Stimulated activated effector memory CD8-positive, alpha-beta T cell treated with anti-CD3 and anti-CD28 coated beads, Interleukin-12 subunit alpha, Interleukin-12 subunit beta, amount 100 ng/mL, for 72 hours (primary cell): ENCODE data around the gene HASPIN.

Experiments
- ATAC-seq: fragments of 150-1000 bp; cut with Tn5 transposase; 2 replicates; pipeline ENCODE4 v1.10.0; 2021
- DNase-seq, 2 donors: peaks; one replicate each; pipeline ENCODE4 v3.0.0; 2021 to 2022; ENCODE audit warnings: low spot score in 2 of 2
- H3K27ac Mint-ChIP-seq: one replicate; pipeline ENCODE4 v1.8.0; 2022; ENCODE audit warnings: mild to moderate bottlenecking, mixed read lengths
- H3K36me3 Mint-ChIP-seq: one replicate; pipeline ENCODE4 v1.8.0; 2022; ENCODE audit warnings: mild to moderate bottlenecking, mixed read lengths
- H3K4me1 Mint-ChIP-seq: one replicate; pipeline ENCODE4 v1.8.0; 2022; ENCODE audit warnings: mixed read lengths
- H3K4me3 Mint-ChIP-seq: one replicate; pipeline ENCODE4 v1.8.0; 2022; ENCODE audit warnings: mild to moderate bottlenecking, mixed read lengths
- H3K9me3 Mint-ChIP-seq: one replicate; pipeline ENCODE4 v1.8.0; 2022; ENCODE audit warnings: mixed read lengths

The HASPIN gene

DNA sequence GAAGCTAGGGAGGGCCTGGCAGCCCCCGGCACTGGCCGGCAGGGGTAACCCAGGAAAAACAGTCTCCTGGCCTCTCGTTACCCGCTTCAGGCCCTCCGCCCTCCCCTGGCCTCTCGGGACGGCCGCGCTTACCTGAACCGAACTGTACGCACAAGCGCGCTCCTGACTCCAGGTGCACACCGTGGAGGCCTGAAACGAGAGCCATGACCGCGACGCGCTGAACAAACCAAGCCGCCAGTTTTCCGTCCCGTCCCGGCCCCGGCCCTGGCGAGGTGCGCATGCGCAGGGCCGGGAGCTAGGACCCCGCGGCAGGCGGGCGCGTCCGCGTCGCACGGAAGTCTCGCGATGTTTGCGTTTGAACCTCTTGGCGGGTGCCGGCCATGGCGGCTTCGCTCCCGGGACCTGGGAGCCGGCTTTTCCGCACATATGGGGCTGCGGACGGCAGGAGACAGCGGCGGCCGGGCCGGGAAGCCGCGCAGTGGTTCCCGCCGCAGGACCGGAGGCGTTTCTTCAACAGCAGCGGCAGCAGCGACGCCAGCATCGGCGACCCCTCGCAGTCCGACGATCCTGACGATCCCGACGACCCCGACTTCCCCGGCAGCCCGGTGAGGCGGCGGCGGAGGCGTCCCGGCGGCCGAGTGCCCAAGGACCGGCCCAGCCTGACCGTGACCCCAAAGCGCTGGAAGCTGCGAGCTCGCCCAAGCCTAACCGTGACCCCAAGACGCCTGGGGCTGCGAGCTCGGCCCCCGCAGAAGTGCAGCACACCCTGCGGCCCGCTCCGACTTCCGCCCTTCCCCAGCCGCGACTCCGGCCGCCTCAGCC is at the start of gene HASPIN:
HASPIN (plus strand) TSS at position 348 of the 822 bp plus-strand sequence; CDS start at position 381, 33 bp downstream.
- peaks cover 39% of the 10 kb centered on the region for H3K4me1 Mint-ChIP-seq

DNA sequence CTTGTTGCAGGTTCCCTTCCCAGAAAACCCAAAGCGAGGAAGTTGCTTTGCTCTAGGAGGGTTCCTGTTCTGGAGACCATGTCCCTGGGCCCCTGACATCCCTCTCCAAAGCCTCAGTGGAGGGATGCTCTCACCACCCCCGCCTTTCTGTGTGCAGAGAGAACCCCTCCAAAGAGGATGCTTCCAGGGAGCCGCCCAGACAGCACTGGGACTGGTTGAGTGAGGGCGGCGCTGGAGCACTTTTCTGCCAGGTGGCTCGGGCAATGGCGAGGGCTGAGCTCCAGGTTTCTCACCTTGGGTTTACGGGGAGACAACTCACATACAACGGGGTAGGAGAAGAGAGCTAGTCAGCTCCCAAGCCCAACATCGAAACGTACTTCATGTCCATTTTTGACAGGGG is 47.8 kb upstream of the HASPIN start:
- peaks cover 39% of the 10 kb centered on the region for H3K36me3 Mint-ChIP-seq
- ATAC-seq (no peak), DNase-seq (no peak)
- H3K27ac Mint-ChIP-seq, result peak overlapping the region; percentile 27
- no peak overlapping the region for H3K4me3 Mint-ChIP-seq
- no peaks in the 10 kb centered on the region for H3K4me1 Mint-ChIP-seq
- H3K9me3 Mint-ChIP-seq, result no peaks in the 10 kb centered on the region

More for the DNA sequence above, at the start of gene HASPIN:
- Mint-ChIP-seq H3K27ac (peak within 1 kb of the TSS; percentile 94), H3K4me3 (peak within 1 kb of the TSS; percentile 76), H3K36me3 (peaks cover 91% of the 10 kb centered on the region), H3K9me3 (no peaks in the 10 kb centered on the region)
- DNase-seq (peak; percentile 95 to 96), ATAC-seq (peak; percentile 95)

DNA sequence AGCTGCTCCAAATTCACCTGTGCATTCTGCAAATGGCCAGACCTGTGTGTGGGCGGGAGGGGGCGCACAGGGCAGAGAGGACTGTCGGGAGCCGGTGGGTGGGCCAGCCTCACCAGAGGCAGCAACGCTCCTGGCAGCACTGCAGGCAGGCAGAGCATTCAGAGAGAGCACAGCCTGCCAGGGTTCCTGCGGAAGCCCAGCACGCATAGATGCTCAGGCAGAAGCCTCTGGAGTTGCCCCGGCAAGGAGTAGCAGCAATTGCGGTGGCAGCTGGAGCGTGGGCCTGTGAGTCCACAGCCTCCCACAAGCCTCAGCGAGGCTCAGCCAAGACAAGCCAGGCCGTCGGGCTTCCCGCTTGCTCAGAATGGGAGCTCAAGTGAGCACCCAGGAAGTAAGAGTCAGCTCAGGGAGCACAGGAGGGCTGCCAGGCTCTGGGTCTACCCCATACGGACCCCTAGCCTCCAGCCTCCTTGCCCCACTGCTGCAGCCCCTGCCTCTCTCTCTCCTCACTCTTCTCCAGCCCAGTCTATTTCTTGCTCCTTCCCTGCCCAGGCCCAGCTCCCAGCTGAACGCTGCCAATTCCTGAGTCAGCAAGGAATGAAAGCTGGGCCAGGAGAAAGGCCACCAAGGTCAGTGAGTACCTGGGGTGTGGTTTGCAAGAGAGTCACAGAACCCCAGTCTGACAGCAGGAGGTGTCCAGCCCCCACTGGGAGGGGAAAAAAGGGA is 45.4 kb upstream of the HASPIN start:
- no peak overlapping the region for H3K4me3 Mint-ChIP-seq
- no peak for ATAC-seq
- H3K27ac Mint-ChIP-seq, result no peak overlapping the region

DNA sequence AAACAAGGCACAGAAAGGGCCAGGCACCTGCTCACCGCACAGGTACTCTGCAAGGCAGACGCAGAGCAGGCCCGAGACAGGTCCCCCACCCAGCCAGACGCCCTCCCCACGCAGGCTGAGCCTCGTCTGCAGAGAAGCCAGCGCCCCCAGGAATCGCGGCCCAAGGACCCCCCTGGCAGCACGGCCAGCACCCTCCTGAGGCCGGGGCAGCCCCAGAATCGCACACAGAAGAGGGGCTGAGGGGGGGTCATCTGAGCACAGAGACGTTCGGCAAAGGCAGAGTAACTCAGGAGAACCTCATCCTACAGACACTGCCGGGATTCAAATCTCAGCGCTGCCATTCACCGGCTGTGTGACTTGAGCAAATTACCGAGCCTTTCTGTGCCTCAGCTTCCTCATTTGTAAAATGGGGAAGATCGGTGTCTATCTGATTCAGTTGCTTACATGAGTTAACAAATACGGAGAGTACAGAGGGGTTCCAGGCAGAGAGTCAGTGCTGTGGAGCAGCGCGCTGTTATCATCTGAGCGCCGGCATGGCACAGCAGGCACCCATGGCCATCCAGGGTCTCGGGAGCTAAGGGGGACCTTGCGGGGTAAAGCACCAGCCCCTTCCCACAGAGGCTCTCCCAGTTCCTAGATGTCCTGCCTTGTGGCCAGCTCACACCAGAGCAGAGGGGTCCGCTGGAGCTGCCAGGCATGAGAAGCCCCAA is 44.7 kb upstream of the HASPIN start:
- H3K9me3 Mint-ChIP-seq, result no peaks in the 10 kb centered on the region

More for the DNA sequence above, 45.4 kb upstream of the HASPIN start:
- peaks cover 34% of the 10 kb centered on the region for H3K36me3 Mint-ChIP-seq
- peaks cover 17% of the 10 kb centered on the region for H3K4me1 Mint-ChIP-seq
- DNase-seq, result no peak
- no peaks in the 10 kb centered on the region for H3K9me3 Mint-ChIP-seq

DNA sequence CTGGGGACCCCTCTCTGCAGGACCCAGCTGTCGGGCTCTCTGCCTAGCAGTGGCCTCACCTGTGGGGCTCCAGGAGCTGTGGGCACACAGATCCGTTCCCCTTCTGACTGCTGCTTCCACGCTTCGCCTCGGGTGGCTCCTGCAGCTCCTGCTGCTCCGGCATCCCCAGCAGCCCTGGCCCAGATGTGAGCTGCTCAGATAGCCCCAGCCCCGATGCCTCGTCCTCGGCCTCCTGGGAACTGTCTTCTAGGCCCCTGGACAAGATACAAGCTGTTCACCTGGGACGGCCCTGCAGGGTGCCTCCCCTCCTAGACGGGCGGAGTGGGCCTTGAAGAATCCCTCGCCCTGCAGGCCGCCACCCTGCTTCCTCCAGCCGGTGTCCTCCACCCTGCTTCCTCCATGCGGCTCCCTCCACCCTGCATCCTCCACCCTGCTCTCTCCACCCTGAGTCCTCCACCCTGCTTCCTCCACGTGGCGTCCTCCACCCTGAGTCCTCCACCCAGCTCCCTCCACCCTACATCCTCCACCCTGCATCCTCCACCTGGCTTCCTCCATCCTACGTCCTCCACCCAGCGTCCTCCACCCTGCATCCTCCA is 44.1 kb upstream of the HASPIN start:
- ATAC-seq (no peak), DNase-seq (no peak)
- peaks cover 19% of the 10 kb centered on the region for H3K4me1 Mint-ChIP-seq
- no peak overlapping the region for H3K4me3 Mint-ChIP-seq
- no peak overlapping the region for H3K27ac Mint-ChIP-seq
- no peaks in the 10 kb centered on the region for H3K9me3 Mint-ChIP-seq
- peaks cover 47% of the 10 kb centered on the region for H3K36me3 Mint-ChIP-seq

More for the DNA sequence above, 44.7 kb upstream of the HASPIN start:
- DNase-seq (no peak), ATAC-seq (no peak)
- Mint-ChIP-seq H3K36me3 (peaks cover 40% of the 10 kb centered on the region), H3K4me1 (peaks cover 19% of the 10 kb centered on the region), H3K4me3 (no peak overlapping the region), H3K27ac (no peak overlapping the region)

DNA sequence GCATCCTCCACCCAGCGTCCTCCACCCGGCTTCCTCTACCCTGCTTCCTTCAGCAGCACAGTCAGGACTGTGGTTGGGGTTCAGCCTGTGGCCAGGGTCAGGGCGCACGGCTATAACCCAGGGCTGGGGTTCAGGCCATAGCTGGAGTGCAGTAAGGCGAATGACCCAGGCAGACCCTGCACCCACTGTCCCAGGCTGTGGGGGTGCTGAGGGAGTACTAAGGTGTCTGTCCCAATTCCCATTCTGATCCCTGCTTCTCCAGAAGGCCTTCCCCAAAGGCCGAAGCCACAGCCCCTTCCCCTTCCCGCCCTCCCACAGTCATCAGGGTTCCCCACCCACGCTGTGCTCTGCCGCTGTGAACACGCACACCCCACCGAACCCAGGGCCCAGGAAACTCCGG is 42.6 kb upstream of the HASPIN start:
- Mint-ChIP-seq H3K4me3 (no peak overlapping the region), H3K27ac (peak overlapping the region; percentile 40), H3K4me1 (peaks cover 19% of the 10 kb centered on the region)

DNA sequence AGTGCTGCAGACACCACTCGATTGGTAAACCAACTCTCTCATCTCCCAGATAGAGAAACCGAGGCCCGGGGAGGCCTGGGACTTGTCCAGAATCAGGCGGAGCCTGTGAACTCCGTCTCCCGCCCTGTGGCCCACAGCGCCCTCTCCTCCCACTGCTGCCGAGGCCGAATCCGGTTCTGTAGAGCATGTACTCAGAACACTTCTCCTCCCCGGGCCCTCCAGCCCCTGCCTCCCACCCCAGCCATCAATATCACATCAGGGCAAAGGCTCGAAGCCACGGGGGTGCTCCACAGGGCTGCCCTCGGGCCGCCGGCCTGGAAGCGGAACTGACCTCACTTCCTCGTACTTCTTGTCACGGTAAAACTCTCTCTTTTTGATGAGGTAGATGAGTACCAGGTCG is 42.1 kb upstream of the HASPIN start:
- H3K4me1 Mint-ChIP-seq, result peaks cover 19% of the 10 kb centered on the region
- no peaks in the 10 kb centered on the region for H3K9me3 Mint-ChIP-seq
- no peak for DNase-seq
- H3K4me3 Mint-ChIP-seq, result no peak overlapping the region
- H3K27ac Mint-ChIP-seq, result peak overlapping the region; percentile 40
- ATAC-seq, result no peak
- peaks cover 53% of the 10 kb centered on the region for H3K36me3 Mint-ChIP-seq

More for the DNA sequence above, 42.6 kb upstream of the HASPIN start:
- peaks cover 53% of the 10 kb centered on the region for H3K36me3 Mint-ChIP-seq
- no peak for ATAC-seq
- H3K9me3 Mint-ChIP-seq, result no peaks in the 10 kb centered on the region
- no peak for DNase-seq

DNA sequence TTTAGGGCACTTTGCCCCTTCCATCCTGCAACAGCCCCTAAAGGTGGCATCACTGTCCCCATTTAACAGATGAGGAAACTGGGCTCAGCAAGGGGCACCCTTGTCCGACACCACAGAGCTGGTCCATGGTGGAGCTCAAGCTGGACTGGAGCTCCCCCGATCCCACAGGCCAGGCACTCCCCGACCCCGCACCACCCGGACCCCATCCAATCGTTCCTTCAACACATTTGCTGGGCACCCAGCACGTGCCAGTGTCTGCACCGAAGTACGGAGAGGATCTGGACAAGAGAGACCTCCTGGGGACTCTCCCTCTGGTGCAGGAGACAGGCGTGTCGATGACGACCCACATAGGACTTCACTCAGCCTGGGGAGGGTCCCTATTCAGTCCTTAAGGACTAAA is 41.7 kb upstream of the HASPIN start:
- DNase-seq (no peak), ATAC-seq (no peak)
- H3K4me1 Mint-ChIP-seq, result peaks cover 19% of the 10 kb centered on the region
- peaks cover 53% of the 10 kb centered on the region for H3K36me3 Mint-ChIP-seq
- H3K4me3 Mint-ChIP-seq, result no peak overlapping the region
- H3K9me3 Mint-ChIP-seq, result no peaks in the 10 kb centered on the region
- peak overlapping the region; percentile 40 for H3K27ac Mint-ChIP-seq

DNA sequence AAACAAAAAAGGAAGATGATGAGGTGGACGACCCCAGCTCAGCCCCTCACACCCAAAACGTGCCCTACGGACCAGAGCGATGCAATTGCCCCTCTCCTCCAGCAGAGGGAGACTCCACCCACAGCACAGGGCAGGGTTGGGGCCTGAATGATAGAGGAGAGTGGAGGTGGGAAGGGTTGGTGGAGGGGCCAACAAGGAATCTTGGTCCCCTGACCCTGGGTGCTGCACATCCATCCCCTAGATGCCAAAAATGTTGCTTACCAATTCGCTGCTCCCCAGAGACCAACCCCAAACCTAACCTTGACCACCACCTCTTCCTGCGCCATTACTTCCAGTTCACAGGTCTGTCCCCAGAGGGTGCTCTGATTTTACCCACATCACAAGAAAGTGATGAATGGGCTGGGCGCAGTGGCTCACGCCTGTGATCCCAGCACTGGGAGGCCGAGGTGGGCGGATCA is 40.6 kb upstream of the HASPIN start:
- Mint-ChIP-seq H3K9me3 (no peaks in the 10 kb centered on the region), H3K27ac (no peak overlapping the region), H3K36me3 (peaks cover 47% of the 10 kb centered on the region), H3K4me3 (no peak overlapping the region), H3K4me1 (peaks cover 19% of the 10 kb centered on the region)
- DNase-seq (peak; percentile 57 to 82), ATAC-seq (peak; percentile 88)

DNA sequence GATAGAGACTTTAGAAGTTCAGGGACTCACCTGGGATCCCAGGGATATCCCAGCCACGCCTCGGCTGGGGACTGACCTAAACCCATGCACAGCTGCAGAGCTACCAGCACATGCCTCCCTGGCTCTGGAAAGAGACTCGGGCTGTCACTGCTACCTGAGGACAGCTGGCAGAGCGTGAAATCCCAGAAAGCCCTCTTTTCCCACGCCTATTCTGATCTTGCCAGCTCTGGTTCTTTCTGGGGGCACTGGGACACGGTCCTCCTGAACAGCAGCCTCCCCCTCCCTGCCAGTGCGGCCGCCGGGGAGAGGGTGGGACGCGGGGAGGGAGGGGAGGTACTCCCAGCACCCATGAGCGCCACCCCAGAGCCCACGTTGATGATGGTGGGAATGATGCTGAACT is 38.5 kb upstream of the HASPIN start:
- H3K4me1 Mint-ChIP-seq, result peaks cover 19% of the 10 kb centered on the region
- peaks cover 47% of the 10 kb centered on the region for H3K36me3 Mint-ChIP-seq
- no peak overlapping the region for H3K27ac Mint-ChIP-seq
- no peak overlapping the region for H3K4me3 Mint-ChIP-seq
- DNase-seq (no peak), ATAC-seq (no peak)
- H3K9me3 Mint-ChIP-seq, result no peaks in the 10 kb centered on the region

DNA sequence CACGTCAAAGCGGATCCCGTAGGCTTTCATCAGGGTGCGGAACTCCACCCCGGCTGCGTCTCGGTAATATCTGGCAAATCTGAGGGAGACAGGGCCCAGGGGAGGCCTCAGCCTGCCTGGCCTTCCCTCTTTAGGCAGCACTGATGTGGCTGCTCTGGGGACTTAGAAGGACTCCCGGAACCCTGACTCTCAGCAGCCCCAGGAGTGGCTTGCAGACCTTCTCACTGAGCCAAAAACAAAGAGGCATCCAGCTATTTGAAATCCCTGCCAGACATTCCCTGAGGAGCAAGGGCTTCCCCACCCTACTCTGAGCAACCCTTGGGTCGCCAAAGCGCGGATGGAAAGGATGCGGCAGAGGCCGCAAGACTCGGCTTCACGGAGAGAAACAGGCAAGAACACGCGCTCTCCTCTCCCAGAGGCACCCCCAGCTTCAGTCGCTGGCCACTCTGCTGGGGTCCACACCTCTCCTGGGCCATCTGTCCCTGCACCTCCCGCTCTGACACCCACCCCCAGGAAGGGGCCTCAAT is 35.6 kb upstream of the HASPIN start:
- H3K4me3 Mint-ChIP-seq, result no peak overlapping the region
- peaks cover 14% of the 10 kb centered on the region for H3K4me1 Mint-ChIP-seq
- no peak overlapping the region for H3K27ac Mint-ChIP-seq
- DNase-seq, result no peak
- ATAC-seq, result no peak
- no peaks in the 10 kb centered on the region for H3K9me3 Mint-ChIP-seq
- H3K36me3 Mint-ChIP-seq, result peaks cover 41% of the 10 kb centered on the region

DNA sequence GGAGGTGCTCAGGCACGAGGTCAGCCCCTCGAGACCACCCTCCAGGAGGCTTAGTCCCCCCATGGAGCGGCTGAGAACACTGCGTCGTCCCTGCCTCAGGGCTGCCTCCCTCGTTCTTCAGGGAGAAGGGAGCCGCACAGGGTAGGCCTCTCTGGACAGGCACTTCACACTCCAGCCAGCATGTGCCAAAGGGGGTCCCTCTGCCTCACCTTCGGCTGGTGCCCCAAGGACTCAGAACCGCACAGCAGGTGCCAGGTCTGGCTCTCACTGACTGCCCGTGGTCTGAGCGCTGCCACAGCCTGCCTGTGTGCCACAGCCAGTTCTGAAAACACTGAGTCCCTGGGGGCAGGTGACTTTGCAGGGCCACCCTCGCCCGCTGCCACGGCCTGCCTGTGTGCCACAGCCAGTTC is 34.8 kb upstream of the HASPIN start:
- Mint-ChIP-seq H3K4me3 (no peak overlapping the region), H3K9me3 (no peaks in the 10 kb centered on the region), H3K27ac (no peak overlapping the region), H3K36me3 (peaks cover 37% of the 10 kb centered on the region), H3K4me1 (peaks cover 13% of the 10 kb centered on the region)
- DNase-seq (no peak), ATAC-seq (no peak)

DNA sequence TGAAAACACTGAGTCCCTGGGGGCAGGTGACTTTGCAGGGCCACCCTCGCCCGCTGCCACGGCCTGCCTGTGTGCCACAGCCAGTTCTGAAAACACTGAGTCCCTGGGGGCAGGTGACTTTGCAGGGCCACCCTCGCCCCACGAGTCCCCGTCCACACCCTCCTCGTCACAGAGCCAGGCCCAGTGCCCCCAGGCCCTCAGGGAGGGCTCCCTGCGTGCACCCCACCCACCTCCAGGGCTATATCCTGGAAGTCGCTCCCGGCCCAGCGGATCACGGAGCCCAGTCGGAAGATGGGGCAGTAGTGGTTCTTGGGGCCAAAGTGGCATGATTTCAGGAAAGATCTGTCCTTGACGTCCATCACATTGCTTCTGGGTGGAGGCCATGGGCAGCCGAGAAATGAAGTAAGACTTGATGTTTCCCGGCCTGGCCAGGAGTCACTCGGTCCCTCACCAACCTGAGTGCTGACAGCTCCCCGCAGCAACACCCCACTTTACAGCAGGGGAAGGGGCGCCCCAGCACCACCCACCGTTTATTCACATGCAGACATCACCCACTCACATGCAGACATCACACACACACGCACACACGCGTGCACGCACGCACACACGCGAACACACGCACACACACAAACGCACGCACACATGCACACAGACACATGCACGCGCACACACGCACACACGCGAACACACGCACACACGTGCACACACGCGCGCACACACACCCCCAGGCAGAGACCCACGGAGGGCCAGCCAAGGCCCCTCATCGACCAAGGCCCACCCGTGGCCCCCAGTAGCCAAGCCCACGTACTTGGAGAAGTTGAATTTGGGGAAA is 34.2 kb upstream of the HASPIN start:
- ATAC-seq (no peak), DNase-seq (no peak)
- Mint-ChIP-seq H3K4me1 (peaks cover 19% of the 10 kb centered on the region), H3K9me3 (no peaks in the 10 kb centered on the region), H3K36me3 (peaks cover 37% of the 10 kb centered on the region), H3K27ac (no peak overlapping the region), H3K4me3 (no peak overlapping the region)

DNA sequence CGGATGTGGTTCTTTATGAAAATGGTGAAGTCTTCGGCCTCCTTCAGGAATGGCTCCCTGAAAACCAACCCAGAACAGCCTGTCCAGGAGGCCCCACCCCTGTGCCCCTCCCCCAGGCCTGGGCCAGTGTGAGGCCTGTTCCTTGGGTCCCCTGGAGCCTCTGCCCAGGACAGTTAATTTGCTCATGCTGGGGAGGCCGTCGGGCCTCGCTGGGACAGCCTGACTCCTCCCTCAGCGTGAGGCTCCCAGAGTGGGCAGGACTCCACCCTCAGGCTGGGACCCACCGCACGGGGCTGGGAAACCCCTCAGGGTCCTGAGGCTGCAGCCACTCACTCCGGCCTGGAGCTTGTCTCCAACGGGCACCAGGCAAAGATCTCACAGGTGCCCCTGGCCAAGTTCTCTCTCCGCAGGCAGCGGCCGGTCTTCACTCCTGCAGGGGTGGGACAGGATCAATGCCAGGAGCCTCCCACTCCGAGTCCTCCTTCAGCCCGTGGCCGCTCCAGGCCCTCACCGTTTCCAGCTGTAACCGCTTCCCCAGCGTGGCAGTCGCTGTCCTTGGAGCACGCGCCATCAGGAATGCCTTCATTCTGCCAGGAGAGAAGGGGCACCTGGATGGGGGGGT is 33.5 kb upstream of the HASPIN start:
- Mint-ChIP-seq H3K27ac (no peak overlapping the region), H3K4me3 (no peak overlapping the region), H3K4me1 (peaks cover 23% of the 10 kb centered on the region), H3K9me3 (no peaks in the 10 kb centered on the region), H3K36me3 (peaks cover 32% of the 10 kb centered on the region)
- ATAC-seq, result no peak
- DNase-seq, result no peak
